ENCODE results near the gene TRIM8.
"Not testable (repeated sequence)": the region's sequence is repeated elsewhere in the genome, so short reads cannot be mapped to it uniquely, and the experiment has no call there.

The TRIM8 gene

DNA sequence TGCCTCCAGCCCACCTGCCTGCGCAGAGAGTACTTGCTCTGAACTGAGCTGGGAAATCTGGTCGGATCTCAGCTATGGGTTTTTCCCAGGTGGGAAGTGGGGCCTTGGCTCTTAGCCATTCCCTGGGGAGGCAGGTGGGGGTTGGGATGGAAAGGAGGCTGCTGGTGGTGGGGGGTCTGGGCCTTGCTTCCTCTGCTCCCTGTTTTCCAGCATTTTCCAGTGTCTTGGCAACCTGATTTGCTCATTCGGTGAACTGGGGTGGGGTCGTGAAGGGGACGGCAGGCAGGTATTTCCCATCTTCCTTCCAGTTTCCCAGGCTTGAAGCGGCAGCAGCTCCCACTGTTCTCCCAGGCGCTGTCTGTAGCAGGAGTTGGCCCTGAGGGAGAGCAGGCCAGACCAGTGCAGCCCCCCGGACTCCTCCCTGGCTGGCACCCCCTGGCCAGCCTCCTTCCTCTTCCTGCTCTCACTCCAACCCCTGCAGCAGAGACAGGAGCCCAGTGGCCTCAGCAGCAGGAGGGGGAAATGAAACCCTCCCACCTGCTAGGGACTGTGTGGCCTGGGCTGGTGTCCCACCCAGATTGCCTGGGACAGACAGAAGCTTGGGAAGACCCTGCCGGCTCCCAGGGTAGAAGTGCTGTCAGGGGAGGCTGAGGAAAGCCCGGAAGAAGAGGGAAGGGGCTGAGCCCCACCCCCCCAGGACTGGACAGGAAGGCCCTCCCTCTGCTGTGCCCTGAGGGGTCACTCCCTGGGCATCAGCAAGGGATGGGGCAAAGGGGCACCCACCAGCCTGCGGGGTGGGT, 6.6 kb downstream of the TRIM8 start:
- DNase-seq = no peak

DNA sequence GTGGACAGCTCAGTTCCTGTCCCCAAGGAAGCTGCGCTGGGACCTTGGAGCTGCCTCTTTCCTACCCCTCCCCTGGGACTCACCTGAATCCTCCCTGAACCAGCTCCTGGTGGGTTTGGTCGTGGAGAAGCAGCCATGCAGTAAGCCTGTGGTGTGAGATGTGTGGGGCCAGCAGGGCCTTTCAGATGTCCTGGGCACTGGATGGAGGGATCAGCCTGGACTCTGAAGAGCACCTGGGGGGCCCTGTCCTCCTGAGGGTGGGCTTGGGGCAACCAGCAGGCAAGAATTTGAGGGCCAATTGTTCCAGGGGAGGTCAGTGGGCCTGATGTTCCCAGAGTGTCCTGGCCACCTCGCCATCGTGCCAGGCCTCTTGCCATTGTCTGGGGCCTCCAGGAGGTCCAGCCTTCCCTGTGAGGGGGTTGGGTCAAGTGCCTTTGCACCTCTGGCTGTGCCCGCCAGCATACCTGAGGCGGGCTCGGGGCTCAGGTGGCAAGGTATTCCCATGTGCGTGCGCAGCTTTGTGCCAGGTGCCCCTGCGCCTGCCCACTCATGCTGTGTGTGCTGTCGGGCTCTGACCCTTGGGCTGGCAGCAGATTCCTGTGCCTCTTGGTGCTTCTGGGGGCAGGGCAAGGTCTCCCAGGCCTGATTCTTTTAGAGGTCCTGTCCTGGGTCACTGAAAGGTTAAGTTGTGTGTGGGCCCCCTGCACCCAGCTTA, 7.3 kb downstream of the TRIM8 start:
- no peak for DNase-seq

DNA sequence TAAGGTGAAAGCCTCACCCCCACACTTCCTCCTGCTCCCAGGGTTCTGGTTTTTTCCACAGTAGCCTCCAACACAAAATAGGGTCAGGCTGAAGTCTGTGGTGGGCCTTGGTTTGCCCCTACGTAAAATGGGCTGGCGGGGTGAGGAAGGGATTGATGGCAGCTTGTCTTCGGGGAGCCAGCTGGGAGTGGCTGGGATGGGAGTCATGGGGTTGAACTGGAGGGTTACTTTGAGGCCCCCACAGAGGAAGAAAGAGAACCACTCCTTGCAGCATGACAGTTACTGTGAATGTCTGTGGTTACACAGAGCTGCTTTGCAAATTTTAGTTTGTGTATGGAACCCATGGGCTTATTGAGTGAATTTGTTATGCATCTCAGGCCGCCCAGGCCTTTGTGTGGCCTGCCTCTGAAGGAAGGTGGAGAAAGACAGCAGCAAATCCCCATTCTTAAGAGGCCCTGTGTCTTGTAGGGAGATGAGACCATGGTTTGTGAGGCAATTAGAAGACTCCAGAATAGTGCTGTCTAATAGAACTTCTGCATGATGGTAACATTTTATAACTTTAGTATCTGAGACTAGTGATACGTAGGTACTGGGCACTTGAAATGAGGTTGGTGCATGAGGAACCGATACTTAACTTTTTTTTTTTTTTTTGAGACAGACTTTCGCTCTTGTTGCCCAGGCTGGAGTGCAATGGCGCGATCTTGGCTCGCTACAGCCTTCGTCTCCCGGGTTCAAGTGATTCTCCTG, 8.1 kb downstream of the TRIM8 start:
- DNase-seq = no peak

DNA sequence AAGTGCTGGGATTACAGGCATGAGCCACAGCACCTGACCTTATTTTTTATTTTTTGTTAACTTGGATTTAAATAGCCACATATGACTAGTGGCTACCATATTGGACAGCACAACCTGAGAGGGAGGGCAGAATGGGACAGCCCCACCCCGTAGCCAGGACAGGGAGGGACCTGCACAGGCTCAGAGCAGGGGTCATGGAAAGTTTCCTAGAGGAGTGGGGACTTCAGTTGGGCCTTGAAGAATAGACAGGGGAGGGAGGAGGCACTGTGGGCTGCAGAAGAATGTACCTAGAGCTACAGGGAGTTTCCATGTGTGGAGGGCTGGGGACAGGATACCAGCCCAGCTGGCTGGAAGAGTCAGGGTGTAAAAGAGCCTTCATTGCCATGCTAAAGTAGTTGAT, 8.8 kb downstream of the TRIM8 start:
- no peak for DNase-seq

DNA sequence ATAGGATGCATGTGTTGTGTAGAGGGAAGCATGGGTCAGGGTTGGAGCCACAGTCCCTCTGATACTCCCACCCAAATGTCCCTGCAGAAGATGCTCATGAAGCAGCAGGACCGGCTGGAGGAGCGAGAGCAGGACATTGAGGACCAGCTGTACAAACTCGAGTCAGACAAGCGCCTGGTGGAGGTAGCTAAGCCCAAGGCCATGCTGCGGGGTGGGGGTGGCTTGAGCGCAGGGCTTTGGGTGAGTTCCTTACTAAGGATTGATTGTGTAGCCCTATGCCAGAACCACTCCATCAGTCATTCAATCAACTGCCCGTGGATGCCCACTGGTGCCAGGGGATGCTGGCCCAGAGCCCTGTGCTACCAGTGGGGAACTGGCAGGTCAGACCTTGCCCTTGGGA, 10.3 kb downstream of the TRIM8 start:
- DNase-seq = no peak

DNA sequence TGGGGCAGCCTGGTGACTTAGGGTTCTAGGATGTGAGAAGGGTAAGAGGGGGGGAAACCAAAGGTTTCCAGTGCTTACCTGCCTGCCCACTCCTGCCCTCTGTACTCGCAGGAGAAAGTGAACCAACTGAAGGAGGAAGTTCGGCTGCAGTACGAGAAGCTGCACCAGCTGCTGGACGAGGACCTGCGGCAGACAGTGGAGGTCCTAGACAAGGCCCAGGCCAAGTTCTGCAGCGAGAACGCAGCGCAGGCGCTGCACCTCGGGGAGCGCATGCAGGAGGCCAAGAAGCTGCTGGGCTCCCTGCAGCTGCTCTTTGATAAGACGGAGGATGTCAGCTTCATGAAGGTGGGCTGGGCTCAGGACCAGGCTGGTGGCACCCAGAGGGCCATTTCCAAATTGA, 10.7 kb downstream of the TRIM8 start:
- DNase-seq = no peak

DNA sequence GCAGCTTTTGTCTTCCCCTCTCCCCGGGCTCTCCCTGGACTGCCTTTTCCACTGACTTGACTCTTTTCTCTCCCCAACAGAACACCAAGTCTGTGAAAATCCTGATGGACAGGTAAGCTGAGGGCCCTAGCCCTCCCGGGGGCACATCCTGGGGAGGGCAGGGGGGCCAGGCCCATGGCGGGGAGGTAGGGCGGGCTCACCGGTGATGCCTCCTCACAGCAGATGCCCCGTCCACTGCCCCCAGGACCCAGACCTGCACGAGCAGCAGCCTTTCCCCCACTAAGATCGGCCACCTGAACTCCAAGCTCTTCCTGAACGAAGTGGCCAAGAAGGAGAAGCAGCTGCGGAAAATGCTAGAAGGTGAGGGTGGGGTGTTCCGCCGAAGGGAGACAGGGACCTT, 11.7 kb downstream of the TRIM8 start:
- no peak for DNase-seq

DNA sequence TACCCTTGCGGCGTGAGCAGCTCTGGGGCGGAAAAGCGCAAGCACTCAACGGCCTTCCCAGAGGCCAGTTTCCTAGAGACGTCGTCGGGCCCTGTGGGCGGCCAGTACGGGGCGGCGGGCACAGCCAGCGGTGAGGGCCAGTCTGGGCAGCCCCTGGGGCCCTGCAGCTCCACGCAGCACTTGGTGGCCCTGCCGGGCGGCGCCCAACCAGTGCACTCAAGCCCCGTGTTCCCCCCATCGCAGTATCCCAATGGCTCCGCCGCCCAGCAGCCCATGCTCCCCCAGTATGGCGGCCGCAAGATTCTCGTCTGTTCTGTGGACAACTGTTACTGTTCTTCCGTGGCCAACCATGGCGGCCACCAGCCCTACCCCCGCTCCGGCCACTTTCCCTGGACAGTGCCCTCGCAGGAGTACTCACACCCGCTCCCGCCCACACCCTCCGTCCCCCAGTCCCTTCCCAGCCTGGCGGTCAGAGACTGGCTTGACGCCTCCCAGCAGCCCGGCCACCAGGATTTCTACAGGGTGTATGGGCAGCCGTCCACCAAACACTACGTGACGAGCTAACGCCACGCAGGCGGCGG, 12.6 kb downstream of the TRIM8 start:
- DNase-seq = no peak

DNA sequence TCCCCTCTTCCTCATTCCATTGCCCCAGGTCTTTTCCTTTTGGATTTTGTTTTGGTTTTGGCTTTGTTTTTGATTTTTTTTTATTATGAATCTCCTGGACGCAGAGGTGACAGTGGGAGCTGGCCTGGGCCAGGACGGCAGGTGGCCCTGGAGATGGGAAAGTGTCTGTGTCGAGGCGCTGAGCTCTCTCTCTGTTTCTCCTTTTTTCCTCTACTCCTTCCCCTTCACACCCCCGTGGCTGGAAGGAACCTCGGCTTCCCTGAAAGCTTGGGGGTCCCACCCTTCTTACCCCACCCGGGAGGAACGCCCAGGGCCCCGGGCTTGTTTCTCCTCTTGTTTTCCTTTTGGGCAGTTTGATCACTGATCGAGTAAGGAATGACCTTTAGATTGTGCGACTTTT, 13.2 kb downstream of the TRIM8 start:
- DNase-seq = no peak

DNA sequence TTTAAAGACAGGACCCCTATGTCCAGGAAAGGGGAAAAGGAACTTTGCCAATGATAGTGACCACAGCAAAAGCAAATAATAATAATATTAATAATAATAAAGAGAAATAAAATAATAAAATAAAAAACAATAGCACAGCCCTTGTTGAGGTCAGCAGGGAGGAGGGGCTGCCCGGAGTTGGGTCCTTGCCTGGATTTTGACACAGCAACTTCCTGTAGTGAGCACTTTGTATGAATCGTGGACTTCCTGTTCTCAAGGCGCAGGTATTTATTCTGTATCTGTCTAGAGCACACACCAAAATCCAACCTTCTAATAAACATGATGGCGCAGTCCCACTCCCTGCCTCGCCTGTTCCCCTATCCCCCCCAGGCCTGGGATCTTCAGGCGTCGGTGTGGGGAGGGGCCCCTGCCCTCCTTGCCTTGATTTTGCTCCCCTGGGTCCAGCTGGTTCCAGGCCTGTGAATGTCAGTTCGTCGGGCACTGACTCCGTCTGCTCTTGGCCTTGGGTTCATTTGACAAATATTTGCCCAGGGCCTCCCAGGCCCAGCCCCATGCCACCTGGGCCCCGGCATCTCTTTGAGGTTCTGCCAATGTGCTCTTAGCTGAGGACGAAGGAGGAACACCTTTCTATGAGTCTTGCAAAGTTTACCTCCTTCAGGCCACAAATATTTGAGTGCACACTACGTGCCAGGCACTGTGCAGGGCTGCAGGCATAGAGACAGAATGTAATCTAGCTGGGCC, 13.9 kb downstream of the TRIM8 start:
- DNase-seq = no peak

DNA sequence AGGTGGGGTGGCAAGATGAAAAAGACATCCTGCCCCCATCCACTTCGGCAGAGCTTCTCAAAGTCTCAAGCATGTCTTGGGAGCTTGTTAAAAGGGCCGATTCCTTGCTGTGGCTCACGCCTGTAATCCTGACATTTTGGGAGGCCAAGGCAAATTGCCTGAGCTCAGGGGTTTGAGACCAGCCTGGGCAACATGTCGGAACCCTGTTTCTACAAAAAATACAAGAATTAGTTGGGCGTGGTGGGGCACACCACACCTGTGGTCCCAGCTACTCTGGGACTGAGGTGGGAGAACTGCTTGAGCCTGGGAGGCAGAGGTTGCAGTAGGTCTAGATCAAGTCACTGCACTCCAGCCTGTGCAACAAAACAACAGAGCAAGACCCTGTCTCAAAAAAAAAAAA, 14.5 kb downstream of the TRIM8 start:
- no peak for DNase-seq

DNA sequence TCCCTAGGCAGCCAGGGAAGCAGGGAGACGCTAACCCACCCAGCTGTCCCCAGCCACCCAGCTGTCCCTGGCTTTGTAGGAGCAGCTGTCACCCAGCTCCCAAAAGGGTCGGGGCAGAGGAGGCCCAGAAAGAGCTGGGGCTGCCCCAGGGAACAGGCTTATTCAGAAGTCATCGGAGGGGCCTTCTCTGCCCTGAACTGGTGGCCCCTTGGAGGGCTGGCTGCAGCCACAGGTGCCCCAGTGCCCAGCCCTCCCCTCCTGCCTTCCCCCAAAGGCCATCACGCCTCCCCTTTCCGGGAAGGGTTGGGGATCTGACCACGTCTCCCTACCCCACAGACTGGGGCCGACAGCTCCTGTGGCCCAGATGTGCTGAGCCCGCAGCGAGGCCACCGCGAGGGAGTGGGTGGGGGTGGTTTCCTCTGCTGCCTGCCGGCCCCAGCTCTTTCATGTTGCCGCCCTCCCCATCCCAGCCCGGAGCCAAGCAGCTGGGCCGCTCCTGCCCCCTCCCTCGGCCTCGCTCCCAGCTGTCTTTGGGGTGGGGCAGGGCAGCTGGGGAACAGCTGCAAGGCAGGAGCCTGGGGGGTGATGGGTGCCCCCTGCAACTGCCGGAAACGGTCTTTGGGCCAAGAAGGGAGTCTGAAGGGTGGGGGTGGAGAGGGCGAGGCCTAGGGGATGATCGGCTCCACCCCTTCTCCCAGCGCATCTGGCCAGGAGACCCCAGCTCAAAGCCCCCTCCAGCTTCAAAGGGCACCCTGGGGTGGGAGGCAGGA, 16.8 kb downstream of the TRIM8 start:
- peak; percentile 18 for DNase-seq

DNA sequence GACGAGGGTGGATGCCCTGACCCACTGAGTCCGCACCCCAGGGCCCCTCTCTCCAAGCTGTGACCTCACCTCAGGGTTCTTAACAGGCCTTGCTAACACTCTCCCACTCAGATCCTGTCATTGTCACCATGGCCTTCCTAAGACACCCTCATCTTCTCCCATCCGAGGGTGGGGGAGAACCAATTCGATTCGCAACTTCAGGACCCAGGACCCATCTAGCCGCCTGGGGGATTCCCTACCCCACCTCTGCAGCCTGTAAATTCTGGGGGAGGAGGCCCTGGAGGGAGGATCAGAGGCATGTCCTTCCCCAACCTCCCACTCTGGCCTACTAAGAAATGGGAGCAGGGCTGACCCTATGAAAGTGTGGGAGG, 17.4 kb downstream of the TRIM8 start:
- DNase-seq = peak; percentile 18

DNA sequence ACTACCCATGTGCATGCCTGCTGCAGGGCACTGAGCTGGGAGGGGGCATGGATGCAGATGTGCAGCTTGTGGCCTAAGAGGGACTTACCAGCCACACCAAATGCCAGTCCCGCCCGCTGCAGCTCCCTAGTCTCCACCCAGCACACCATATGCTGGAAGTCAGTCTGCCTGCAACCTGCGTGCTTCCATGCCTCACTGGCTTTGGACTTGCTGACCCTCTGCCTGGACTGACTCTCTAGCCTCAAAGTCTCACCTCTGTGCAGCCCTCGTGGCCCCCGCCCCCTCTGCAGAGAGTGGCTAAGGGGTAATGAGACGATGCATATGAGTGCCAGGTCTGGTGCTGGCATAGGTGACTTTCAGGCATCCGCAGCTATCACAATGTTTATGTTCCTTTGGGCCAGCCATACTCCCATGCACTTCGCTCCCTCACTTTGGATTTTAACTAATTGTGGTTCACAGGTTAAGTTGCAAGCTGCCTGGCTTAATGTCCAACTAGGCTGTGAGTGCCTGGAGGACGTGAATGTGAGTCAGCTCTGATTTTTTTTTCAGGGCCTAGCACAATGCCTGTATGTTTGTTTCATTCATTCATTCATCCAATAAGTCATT, 21.7 kb downstream of the TRIM8 start:
- DNase-seq = peak; percentile 18

DNA sequence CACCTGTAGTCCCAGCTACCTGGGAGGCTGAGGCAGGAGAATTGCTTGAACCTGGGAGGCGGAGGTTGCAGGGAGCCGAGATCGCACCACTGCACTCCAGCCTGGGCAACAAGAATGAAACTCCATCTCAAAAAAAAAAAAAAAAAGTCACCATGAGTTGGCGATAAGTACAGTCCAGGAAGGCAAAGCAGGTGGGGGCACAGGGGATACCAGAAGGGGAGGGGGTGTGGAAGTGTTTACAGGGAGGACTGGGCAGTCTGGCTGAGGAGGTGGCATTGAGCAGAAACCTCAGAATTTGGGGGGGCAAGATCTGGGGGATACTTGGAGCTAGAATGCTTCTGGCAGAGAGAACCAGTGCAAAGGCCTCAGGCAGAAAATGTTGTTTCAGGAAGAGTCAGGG, 23.1 kb downstream of the TRIM8 start:
- DNase-seq = not testable (repeated sequence)

DNA sequence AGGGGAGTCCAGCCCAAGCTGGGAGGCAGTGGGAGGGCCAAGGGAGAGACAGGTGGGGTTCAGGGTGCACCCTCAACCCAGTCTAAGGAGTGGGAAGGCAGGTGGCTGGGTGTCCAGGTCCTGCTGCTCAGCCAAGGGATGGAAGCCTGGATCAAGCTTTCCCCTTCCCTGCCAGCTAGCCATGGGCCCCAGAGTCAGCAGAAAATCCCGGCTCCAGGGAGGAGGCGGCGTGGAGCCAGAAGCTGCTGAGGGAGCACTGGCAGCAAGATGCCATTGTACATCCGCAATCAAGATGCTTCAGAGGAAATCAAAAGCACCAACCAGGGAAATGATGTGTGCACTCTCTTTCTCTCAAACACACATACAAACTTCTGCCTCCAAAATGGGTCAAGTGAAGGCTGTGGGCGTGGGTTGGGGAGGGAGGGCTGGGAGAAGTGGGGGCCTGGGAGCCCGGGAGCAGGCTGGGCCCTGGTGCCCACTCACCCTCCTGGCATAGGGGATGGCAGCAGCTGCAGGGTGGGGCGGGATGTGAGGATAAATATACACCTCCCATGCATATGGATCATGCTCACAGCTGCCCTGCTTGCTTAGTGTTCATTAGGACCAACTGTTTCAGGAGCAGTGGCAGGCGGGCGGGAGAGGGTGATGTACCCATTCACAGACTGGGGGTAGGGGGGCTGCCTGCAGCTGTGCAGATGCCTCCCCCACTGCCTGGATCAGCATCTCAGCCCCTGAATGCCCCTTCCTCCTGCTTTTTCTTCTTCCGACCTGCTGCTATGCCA, 24.2 kb downstream of the TRIM8 start:
- DNase-seq = peak; percentile 16

DNA sequence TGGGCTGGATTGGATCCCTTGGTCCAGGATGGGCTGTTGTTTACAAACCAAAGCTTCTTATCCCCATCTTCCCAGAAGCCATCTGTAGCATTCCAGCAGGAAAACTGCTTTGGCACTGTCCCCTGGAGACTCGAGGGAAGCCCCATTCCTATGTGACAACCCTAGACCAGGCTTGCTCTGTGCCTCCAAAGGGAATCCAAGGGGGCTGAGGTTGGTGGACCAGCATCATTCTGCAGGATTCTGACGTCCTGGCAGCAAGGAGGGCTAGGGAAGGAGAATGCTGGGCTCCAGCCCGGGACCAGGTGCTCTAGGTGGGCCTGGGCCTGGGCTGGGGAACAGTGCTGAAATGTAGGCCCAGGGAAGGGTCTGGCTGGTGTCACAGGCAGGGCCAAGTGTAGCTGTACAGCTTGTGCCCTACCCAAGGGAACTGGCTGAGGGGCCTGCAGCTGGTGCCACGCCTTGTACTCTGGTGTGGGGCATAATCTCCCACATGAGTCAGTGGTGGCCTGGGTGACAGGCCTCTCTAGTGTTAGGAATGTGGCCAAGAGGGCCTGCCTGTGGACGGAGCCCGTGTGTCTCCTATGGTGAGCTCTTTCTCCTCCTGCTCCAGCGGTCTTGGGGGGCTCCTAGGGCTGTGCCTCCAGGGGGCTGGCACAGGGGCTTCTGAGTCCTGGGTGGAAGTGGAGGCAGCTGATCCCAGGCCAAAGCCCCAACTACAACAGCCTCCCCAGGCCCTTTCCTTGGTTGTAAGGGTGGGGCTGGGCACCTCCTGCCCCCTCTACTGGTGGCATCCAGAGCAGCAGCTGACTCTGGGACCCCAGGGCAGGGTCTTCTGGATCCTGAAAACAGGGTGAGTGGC, 25.2 kb downstream of the TRIM8 start:
- peak; percentile 67 for DNase-seq

DNA sequence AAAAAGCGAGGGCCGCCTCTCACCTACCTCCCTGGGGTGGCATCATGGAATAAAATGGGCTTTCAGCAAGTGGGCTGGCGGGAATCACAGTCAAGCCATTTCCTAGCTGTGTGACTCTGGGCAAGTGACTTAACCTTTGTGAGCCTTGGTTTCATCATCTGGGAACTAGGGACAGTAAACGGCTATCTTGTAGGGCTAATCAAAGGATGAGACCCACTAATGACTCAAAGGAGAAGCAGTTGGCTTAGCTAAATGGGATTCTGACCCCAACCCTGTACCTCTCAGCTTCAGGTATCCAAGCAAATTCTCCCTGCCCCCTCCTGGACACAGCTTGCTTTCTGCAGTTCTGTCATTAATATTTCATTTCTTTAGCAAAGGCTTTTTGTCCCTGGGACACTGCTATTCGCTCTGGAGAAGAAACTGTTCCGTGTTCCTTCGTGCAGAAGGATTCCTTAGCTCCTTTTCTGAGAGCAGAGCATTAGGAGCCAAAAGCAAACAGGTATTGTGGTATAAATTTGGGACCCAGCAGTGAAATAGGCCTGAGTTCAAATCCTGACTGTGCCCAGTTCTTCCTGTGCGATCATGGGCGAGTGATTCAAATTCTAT, 25.9 kb downstream of the TRIM8 start:
- DNase-seq = no peak

DNA sequence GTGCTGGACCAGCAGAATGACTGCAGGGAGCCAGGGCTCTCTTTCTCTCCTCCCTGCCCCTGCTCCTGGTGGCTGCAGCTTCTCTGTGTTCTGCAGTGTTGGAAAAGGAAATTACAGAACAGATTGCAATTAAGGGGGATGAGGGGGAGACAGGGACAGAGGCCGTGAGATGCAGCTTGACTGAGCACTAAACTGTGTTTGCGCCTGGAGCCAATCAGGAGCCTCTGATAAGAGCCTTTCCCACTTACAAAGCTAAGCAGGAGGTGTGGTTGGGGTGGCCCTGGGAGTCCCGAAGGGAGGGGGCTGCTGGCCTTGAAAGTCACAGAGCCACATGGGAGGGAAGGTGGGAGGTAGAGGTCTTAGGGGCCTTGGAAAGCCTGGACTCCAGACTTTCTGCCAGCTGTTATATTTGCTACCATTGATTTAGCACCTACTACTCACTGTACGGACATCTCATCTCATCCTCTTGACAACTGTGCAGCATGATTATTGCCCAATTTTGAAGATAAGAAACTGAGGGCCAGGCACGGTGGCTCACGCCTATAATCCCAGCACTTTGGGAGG, 26.7 kb downstream of the TRIM8 start:
- no peak for DNase-seq

Data from 8988T (cell line).